GM12872 (cell line): ENCODE data around the gene METTL13.

ENCODE experiments used
- CTCF ChIP-seq: IDR thresholded peaks from 3 replicates; pipeline ENCODE4 v1.5.1; 2011; ENCODE audit warnings: low read depth, mild to moderate bottlenecking, low read length, moderate library complexity; ENCODE audit not compliant: insufficient read depth

Gene METTL13

GRCh38 chr1:171769171-171769570 lies 12.3 kb upstream of the METTL13 start:
- no peak for TF ChIP-seq CTCF

DNA sequence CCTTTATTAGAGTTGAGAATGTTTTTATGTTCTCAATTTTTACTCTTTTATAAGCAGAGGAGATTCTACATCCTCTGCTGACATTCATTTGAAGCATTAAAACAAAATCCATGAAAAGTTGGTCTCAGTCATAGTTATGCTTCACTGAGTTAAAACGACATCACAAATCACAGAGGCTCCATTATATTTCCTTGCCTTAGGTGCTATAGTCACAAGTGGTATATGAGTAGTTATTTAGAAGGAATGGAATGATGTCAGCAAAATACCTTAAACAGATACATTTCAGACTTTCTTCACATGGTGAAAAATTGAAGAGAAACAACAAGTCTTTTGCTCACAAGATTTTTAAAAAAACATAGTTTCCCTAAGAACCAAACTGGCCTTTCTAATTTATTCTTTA lies 11.7 kb upstream of the METTL13 start:
- no peak for TF ChIP-seq CTCF

DNA sequence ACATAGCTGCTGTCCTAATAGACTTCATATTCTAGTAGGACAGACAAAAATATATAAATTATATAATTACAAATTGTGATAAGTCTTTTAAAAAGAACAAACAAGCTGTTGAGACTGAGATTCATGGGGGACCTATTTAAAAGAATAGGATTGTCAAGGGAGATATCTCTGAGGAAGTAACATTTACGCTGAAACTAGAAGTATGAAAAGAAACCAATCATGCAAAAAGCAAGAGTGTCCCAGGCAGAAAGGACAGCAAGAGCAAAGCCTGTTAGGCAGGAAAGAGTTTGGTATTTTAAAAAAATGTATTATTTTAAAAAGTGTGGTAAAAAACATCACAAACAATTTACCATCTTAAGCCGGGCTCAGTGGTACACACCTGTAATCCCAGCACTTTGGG lies 9.1 kb upstream of the METTL13 start:
- TF ChIP-seq CTCF, result no peak

- no peak for TF ChIP-seq CTCF
Observed at GRCh38 chr1:171780583-171781175, 781 bp upstream of the METTL13 start.

- TF ChIP-seq CTCF, result no peak
Observed at GRCh38 chr1:171783816-171784530, 2.5 kb downstream of the METTL13 start.

- TF ChIP-seq CTCF, result no peak
Observed at GRCh38 chr1:171784784-171785183, 3.3 kb downstream of the METTL13 start.

GRCh38 chr1:171785766-171786165 lies 4.3 kb downstream of the METTL13 start:
- no peak for TF ChIP-seq CTCF
